ENCODE measurements around the gene SLC25A25.
"Not testable (repeated sequence)": the region's sequence is repeated elsewhere in the genome, so short reads cannot be mapped to it uniquely, and the experiment has no call there.

DNA sequence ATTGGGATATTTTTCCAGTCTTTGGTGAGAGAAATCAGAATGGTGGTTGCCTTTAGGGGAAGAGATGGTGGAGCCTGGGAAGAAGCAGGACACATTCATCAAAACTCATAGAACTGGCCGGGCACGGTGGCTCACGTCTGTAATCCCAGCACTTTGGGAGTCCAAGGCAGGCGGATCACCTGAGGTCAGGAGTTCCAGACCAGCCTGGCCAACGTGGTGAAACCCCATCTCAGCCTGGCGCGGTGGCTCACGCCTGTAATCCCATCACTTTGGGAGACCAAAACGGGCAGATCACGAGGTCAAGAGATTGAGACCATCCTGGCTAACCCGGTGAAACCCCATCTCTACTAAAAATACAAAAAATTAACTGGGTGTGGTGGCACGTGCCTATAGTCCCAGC is 43.7 kb downstream of the SLC25A25 start:
- not testable (repeated sequence) for TF ChIP-seq CTCF, POLR2A (IDR thresholded peaks at IDR 0.05)

Data from right lobe of liver (tissue), 4 donors.